Lower lobe of right lung (tissue), 2 donors: ENCODE data around the gene SETD1B. TPM values are rescaled to one million over a fixed set of nuclear protein-coding genes. Genes with fewer than 3 reads are reported as not detected.

Experiments used
- ATAC-seq, 2 donors: fragments of 200-7000 bp; cut with Tn5 transposase; one replicate each; pipeline ENCODE4 v1.9.1; 2020 to 2022; ENCODE audit warnings: mild to moderate bottlenecking in 2 of 2, moderate library complexity in 2 of 2
- DNase-seq: peaks from one replicate; pipeline ENCODE4 v3.0.0-alpha.2; 2020
- H3K27ac ChIP-seq: fragments of 200-600 bp; one replicate; pipeline ENCODE4 v1.8.0; 2022
- H3K27me3 ChIP-seq: fragments of 200-600 bp; one replicate; pipeline ENCODE4 v1.8.0; 2022; ENCODE audit warnings: low read depth
- H3K36me3 ChIP-seq: fragments of 200-600 bp; one replicate; pipeline ENCODE4 v1.8.0; 2022; ENCODE audit warnings: mild to moderate bottlenecking
- H3K4me1 ChIP-seq: fragments of 200-600 bp; one replicate; pipeline ENCODE4 v1.8.0; 2022
- H3K4me3 ChIP-seq: fragments of 200-600 bp; one replicate; pipeline ENCODE4 v1.8.0; 2022; ENCODE audit warnings: mild to moderate bottlenecking
- H3K9me3 ChIP-seq: fragments of 200-600 bp; one replicate; pipeline ENCODE4 v1.8.0; 2022
- CTCF ChIP-seq: fragments of 200-600 bp; IDR thresholded peaks from one replicate; pipeline ENCODE4 v1.8.0; 2022; ENCODE audit warnings: antibody characterized with exemption, mild to moderate bottlenecking
- intact Hi-C: fragments of 100-400 bp; cut with DNase I; formaldehyde crosslinking; loops from one replicate; pipeline ENCODE4 v1.11.0; 2022
- total RNA-seq: library from RNA; stranded (reverse); fragmentation: NEBNext Ultra II Directional; extraction: Animal tissue kit (Norgen Biotek cat#: 25700); gene quantifications from one replicate; pipeline ENCODE4 v1.2.1, GENCODE V29; 2021
- donor health status: DM: no; HTN: yes; CAD: no; lungs with severe emphysema.

SETD1B gene
- total RNA-seq, 1 donor from 2014 or later, result 19.7 TPM

GRCh38 chr12:121765573-121765972 lies 38.2 kb upstream of the SETD1B start:
- H3K9me3 ChIP-seq, result no peaks in the 10 kb centered on the region
- no peak overlapping the region for H3K4me3 ChIP-seq
- DNase-seq (no peak), ATAC-seq (no peak)
- H3K36me3 ChIP-seq, result no peaks in the 10 kb centered on the region
- H3K27me3 ChIP-seq, result no peaks in the 10 kb centered on the region
- no peak overlapping the region for H3K27ac ChIP-seq
- H3K4me1 ChIP-seq, result no peaks in the 10 kb centered on the region
- TF ChIP-seq CTCF, result no peak
- intact Hi-C loops, result no loop called here

GRCh38 chr12:121766290-121767039 lies 37.3 kb upstream of the SETD1B start:
- DNase-seq (no peak), ATAC-seq (no peak)
- Histone ChIP-seq H3K4me1 (no peaks in the 10 kb centered on the region), H3K27ac (no peak overlapping the region), H3K4me3 (no peak overlapping the region), H3K27me3 (no peaks in the 10 kb centered on the region), H3K9me3 (no peaks in the 10 kb centered on the region), H3K36me3 (no peaks in the 10 kb centered on the region)
- intact Hi-C loops, result no loop called here
- TF ChIP-seq CTCF, result no peak

GRCh38 chr12:121767525-121768016 lies 36.2 kb upstream of the SETD1B start:
- no peak for TF ChIP-seq CTCF
- Histone ChIP-seq H3K36me3 (no peaks in the 10 kb centered on the region), H3K27ac (no peak overlapping the region), H3K9me3 (no peaks in the 10 kb centered on the region), H3K27me3 (no peaks in the 10 kb centered on the region), H3K4me1 (peaks cover under 1% of the 10 kb centered on the region), H3K4me3 (no peak overlapping the region)
- DNase-seq, result no peak
- ATAC-seq, result no peak
- intact Hi-C loops, result no loop called here

GRCh38 chr12:121769297-121769830 lies 34.4 kb upstream of the SETD1B start:
- no peak for DNase-seq
- Histone ChIP-seq H3K4me1 (peaks cover 10% of the 10 kb centered on the region), H3K9me3 (no peaks in the 10 kb centered on the region), H3K36me3 (no peaks in the 10 kb centered on the region), H3K27me3 (no peaks in the 10 kb centered on the region), H3K4me3 (no peak overlapping the region), H3K27ac (no peak overlapping the region)
- no peak for TF ChIP-seq CTCF
- intact Hi-C loops, result no loop called here
- no peak for ATAC-seq

- peaks cover 10% of the 10 kb centered on the region for H3K4me1 ChIP-seq
- no peak overlapping the region for H3K27ac ChIP-seq
- TF ChIP-seq CTCF, result no peak
- no peaks in the 10 kb centered on the region for H3K27me3 ChIP-seq
- no peaks in the 10 kb centered on the region for H3K9me3 ChIP-seq
- intact Hi-C loops, result loop anchor here (10.0 kb wide), 1 partner anchor 75 kb away; no protein-coding TSS in a partner anchor
- ATAC-seq (no peak), DNase-seq (no peak)
- H3K4me3 ChIP-seq, result no peak overlapping the region
- H3K36me3 ChIP-seq, result no peaks in the 10 kb centered on the region
Measured at GRCh38 chr12:121769831-121770301, 33.9 kb upstream of the SETD1B start.
